Measurements from ENCODE around the gene CTNS.
A peak's percentile ranks its signal among the peaks of the same experiment; 100 is the strongest.

Gene CTNS

DNA sequence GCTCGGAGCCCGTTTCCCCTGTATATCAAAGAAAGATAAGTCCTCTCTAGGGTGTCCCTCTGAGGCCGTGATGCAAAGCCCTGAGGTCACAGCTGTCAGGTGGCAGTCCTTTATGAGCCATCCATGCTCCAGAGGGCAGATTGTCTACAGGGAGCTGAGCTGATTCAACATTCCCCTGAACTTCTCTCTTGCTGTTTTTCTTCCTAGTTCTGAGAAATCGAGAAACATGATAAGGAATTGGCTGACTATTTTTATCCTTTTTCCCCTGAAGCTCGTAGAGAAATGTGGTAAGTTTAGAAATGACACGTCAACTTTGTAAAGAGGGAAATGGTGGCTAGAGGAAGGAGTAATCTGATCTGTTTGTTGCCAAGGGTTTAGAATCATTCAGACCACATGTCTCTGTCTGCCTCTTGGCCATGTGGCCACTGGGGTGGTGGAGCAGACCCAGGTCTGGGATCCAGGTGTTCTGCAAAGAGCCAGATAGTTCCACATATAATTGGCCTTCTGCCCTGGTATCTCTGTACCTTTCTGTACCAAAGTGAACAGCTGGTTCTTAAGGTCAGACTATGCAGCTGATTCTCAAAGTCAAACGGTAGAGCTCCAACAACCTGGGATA, 3.5 kb downstream of the CTNS start:
- TF ChIP-seq Cebpa-rat (IDR thresholded peaks at IDR 0.05), result no peak
- H3K4me1 ChIP-seq, result peaks cover 76% of the 10 kb centered on the region
- H3K27ac ChIP-seq, result peak overlapping the region; percentile 88
- no peaks in the 10 kb centered on the region for H3K27me3 ChIP-seq
- peak overlapping the region; percentile 76 for H3K4me2 ChIP-seq
- 0 out of 2 replicates have a peak, but pooled peaks cover 8% of the 10 kb centered on the region for H3K36me3 ChIP-seq
- peak overlapping the region; percentile 73 for H3K9ac ChIP-seq
- H3K4me3 ChIP-seq, result peak overlapping the region; percentile 19
- H3K9me3 ChIP-seq, result no peaks in the 10 kb centered on the region
- H4K20me1 ChIP-seq, result no peaks in the 10 kb centered on the region

DNA sequence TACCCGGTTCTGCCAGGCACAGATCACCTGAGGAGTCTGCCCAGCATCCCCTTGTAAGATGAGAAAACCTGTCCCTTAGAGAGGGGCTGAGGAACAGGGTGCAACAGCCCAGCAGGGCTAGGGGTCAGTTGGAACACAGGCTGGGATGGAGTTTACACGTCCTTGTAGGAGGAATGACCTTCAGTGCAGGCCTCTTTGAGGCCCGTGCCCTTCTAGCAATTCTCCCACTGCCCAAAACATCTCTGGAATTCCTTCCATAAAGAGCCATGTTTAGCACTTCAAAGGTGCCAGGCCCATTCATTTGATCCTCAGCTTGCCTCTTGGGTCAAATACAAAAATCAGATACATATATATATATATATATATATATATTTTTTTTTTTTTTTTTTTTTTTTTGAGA, 4.5 kb downstream of the CTNS start:
- Histone ChIP-seq H3K36me3 (0 out of 2 replicates have a peak, but pooled peaks cover 8% of the 10 kb centered on the region), H3K9me3 (no peaks in the 10 kb centered on the region), H3K4me3 (peak overlapping the region; percentile 19; the same call in 1 of the 2 replicates), H3K27ac (peak overlapping the region; percentile 88), H3K4me1 (peaks cover 80% of the 10 kb centered on the region), H3K4me2 (peak overlapping the region; percentile 76), H4K20me1 (no peaks in the 10 kb centered on the region), H3K27me3 (no peaks in the 10 kb centered on the region), H3K9ac (peak overlapping the region; percentile 73)
- TF ChIP-seq Cebpa-rat (IDR thresholded peaks at IDR 0.05), result no peak

DNA sequence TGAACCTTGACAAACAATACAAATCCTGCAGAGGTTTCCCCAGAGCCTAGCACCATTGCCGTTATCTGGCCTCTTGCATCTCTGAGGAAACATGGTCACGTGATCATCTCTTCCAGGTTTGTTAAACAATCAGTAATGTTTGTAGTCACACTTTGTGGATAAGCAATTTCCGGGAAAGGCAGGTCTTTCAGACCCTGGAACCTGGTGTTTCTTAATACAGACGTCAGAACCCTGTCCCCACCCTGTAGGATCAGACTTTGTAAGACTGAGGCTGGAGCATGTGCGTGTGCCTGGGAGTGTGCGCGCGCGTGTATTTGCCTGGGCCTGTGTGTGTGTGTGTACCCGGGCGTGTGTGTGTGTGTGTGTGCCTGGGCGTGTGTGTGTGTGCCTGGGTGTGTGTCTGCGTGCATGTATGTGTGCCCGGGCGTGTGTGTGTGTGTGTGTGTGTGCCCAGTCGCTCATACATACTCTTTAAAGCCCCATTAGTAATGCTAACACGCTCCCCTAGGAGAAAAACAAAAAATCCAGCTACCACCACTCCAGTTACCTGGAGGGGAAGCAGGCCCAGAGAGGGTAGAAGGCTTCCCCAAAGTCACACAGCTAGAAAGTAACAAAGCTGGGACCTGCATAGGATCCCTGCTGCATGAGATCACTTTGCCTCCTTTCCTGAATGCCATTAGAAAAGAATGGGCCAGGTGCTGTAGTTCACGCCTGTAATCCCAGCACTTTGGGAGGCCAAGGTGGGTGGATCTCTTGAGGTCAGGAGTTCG, 5.3 kb downstream of the CTNS start:
- TF ChIP-seq Cebpa-rat (IDR thresholded peaks at IDR 0.05), result no peak
- no peak overlapping the region for H3K4me3 ChIP-seq
- H3K9me3 ChIP-seq, result no peaks in the 10 kb centered on the region
- peak overlapping the region; percentile 88 for H3K27ac ChIP-seq
- H3K4me1 ChIP-seq, result peaks cover 89% of the 10 kb centered on the region
- no peaks in the 10 kb centered on the region for H4K20me1 ChIP-seq
- 0 out of 2 replicates have a peak, but pooled peaks cover 8% of the 10 kb centered on the region for H3K36me3 ChIP-seq
- H3K9ac ChIP-seq, result no peak overlapping the region
- H3K4me2 ChIP-seq, result peak overlapping the region; percentile 76
- H3K27me3 ChIP-seq, result no peaks in the 10 kb centered on the region

DNA sequence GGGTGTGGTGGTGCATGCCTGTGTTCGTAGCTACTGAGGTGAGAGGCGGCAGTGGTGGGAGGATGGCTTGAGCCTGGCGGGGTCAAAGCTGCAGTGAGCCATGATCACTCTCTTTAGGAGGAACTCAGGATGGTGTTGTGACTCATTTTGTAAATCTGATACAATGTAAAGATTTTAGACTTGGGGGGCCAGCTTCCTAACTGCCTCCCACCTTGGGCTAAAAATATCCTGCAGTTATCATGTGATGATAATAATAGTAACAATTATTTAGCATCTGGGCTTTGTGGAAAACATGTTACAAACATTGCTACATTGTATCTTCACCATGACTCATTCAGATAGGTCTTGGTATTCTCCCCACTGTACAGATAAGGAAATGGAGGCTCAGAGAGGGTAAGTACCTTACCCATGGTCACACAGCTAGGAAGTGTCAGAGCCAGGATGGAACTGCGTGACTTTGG, 7.4 kb downstream of the CTNS start:
- Histone ChIP-seq H3K36me3 (peaks cover 15% of the 10 kb centered on the region), H3K4me3 (no peak overlapping the region)
- no peak for TF ChIP-seq Cebpa-rat (IDR thresholded peaks at IDR 0.05)

DNA sequence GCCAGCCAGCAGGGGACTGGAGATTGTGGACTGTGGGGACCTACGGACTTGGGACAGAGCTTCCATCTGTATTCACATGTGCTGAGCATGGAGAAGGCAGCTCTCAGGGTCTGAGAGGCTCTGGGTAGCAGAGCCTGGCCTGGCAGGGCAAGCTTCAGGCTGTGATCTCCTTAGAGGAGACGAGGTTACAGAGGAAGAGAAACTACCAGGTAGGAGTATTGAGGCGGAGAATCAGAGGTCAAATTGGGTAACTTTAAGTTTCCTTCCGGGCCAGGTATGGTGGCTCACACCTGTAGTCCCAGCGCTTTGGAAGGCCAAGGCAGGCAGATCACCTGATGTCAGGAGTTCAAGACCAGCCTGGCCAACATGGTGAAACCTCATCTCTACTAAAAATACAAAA, 8.8 kb downstream of the CTNS start:
- H3K9me3 ChIP-seq, result no peaks in the 10 kb centered on the region
- H3K27me3 ChIP-seq, result no peaks in the 10 kb centered on the region
- H3K4me2 ChIP-seq, result peak overlapping the region; percentile 85
- H3K4me1 ChIP-seq, result peaks cover 67% of the 10 kb centered on the region
- no peak overlapping the region for H3K4me3 ChIP-seq
- H3K9ac ChIP-seq, result peak overlapping the region; percentile 29; the same call in 1 of the 2 replicates
- peaks cover 23% of the 10 kb centered on the region for H3K36me3 ChIP-seq
- no peak for TF ChIP-seq Cebpa-rat (IDR thresholded peaks at IDR 0.05)
- H3K27ac ChIP-seq, result peak overlapping the region; percentile 88
- no peaks in the 10 kb centered on the region for H4K20me1 ChIP-seq

More for the DNA sequence above, 7.4 kb downstream of the CTNS start:
- no peaks in the 10 kb centered on the region for H3K27me3 ChIP-seq
- H3K4me2 ChIP-seq, result no peak overlapping the region; the same call in 1 of the 2 replicates
- no peaks in the 10 kb centered on the region for H3K9me3 ChIP-seq
- no peak overlapping the region for H3K27ac ChIP-seq
- H4K20me1 ChIP-seq, result no peaks in the 10 kb centered on the region
- H3K9ac ChIP-seq, result no peak overlapping the region
- peaks cover 81% of the 10 kb centered on the region for H3K4me1 ChIP-seq

DNA sequence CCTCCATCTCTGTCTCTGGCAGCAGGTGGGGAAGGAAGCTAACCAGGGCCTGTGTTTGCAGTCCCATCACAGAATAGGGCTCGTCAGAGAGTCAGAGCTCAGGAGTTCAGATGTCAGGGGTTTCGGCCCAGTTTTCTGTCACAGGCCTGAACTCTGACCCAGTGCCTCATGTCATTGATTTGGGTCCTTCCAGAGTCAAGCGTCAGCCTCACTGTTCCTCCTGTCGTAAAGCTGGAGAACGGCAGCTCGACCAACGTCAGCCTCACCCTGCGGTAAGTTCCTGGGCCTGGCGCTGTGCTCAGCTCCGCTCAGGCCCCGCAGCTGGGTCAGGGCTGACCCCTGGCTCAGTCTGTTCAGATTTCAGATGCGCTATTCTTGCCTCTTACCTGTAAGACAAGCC, 10.7 kb downstream of the CTNS start:
- peak overlapping the region; percentile 85 for H3K4me2 ChIP-seq
- H3K27ac ChIP-seq, result peak overlapping the region; percentile 88
- TF ChIP-seq Cebpa-rat (IDR thresholded peaks at IDR 0.05), result no peak
- H3K4me1 ChIP-seq, result peaks cover 48% of the 10 kb centered on the region
- H3K9ac ChIP-seq, result peak overlapping the region; percentile 70
- no peaks in the 10 kb centered on the region for H3K27me3 ChIP-seq
- peaks cover 26% of the 10 kb centered on the region for H3K36me3 ChIP-seq
- H4K20me1 ChIP-seq, result no peaks in the 10 kb centered on the region
- H3K9me3 ChIP-seq, result no peaks in the 10 kb centered on the region
- H3K4me3 ChIP-seq, result no peak overlapping the region

DNA sequence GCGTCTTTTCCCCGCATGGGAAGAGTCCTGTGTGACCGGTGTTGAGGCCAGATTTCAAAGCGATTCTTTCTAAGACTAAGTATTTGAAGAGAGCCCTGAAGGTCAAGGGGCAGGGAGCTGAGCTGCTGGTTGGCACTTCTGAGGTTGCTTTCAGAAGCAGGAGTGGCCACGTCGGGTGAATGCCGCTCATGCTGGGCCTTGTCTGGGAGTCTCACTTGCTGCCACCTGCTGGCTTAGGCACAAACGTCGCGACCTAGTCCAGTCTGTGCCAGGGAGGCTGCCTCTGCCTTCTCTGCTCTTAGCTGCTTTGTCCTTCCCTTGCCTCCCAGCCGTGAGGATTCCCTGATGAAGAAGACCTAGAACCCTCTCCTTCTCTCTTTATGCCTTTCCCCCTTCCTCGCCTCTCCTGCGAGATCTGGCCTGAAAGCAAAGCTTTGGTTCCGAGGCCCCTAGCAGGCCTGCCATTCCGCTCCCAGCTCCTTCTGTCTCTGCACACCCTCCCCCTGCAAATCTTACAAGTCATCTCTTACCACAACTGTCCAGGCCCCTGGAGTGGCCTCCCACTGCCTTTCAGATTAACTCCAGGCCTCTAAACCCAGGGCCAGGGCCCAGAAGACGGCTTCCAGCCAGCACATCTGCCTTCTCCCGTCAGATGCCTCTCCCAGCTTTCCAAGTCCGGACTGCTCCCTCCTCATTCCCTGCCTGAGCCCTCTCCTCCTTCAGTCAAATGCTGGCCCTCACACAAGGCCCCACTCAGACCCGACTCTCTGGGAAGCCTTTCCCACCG, 11.4 kb downstream of the CTNS start:
- H3K9ac ChIP-seq, result peak overlapping the region; percentile 70
- H3K36me3 ChIP-seq, result peaks cover 30% of the 10 kb centered on the region
- no peaks in the 10 kb centered on the region for H4K20me1 ChIP-seq
- H3K27ac ChIP-seq, result peak overlapping the region; percentile 88
- H3K4me3 ChIP-seq, result no peak overlapping the region
- peaks cover 46% of the 10 kb centered on the region for H3K4me1 ChIP-seq
- H3K27me3 ChIP-seq, result no peaks in the 10 kb centered on the region
- H3K9me3 ChIP-seq, result no peaks in the 10 kb centered on the region
- H3K4me2 ChIP-seq, result peak overlapping the region; percentile 85
- TF ChIP-seq Cebpa-rat (IDR thresholded peaks at IDR 0.05), result no peak

DNA sequence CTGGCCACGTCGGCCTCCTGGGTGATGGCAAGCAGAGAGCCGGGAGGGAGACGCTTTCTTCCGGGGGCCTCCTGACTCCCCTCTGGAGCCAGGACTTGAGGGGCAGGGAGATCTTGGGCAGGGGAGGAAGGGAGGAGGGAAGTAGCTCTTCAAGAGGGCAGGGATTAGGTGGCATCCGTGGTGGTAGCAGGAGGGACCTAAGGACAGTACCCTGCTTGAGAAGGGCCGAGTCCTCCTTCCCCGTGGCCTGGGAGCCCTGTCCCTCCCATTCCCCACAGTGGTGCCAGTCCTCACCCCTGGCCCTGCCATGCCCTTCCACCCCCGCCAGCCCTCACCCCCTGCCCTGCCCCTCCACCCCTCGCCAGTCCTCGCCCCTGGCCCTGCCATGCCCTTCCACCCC, 19.2 kb downstream of the CTNS start:
- Histone ChIP-seq H3K27ac (no peak overlapping the region), H3K4me1 (no peaks in the 10 kb centered on the region), H3K27me3 (no peaks in the 10 kb centered on the region), H3K36me3 (peaks cover 50% of the 10 kb centered on the region), H3K9me3 (no peaks in the 10 kb centered on the region), H3K4me3 (no peak overlapping the region), H3K9ac (no peak overlapping the region), H4K20me1 (no peaks in the 10 kb centered on the region), H3K4me2 (no peak overlapping the region)
- no peak for TF ChIP-seq Cebpa-rat (IDR thresholded peaks at IDR 0.05)

DNA sequence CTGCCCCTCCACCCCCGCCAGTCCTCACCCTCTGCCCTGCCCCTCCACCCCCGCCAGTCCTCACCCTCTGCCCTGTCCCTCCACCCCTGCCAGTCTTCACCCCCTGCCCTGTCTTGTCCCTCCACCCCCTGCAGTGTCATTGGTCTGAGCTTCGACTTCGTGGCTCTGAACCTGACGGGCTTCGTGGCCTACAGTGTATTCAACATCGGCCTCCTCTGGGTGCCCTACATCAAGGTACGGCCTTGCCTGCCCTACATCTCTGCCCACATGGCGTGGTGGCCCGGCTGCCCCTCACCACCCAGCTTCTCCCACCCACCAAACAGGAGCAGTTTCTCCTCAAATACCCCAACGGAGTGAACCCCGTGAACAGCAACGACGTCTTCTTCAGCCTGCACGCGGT, 19.8 kb downstream of the CTNS start:
- Histone ChIP-seq H3K4me1 (no peaks in the 10 kb centered on the region), H3K36me3 (peaks cover 56% of the 10 kb centered on the region), H3K4me2 (no peak overlapping the region), H3K4me3 (no peak overlapping the region), H3K27me3 (no peaks in the 10 kb centered on the region), H3K9me3 (no peaks in the 10 kb centered on the region), H3K9ac (no peak overlapping the region), H3K27ac (no peak overlapping the region), H4K20me1 (no peaks in the 10 kb centered on the region)
- TF ChIP-seq Cebpa-rat (IDR thresholded peaks at IDR 0.05), result no peak
